Measurements from ENCODE around the gene CBLB.

The CBLB gene

GRCh38 chr3:105678017-105678416 is 190.8 kb downstream of the CBLB start:
- no peak for DNase-seq

DNA sequence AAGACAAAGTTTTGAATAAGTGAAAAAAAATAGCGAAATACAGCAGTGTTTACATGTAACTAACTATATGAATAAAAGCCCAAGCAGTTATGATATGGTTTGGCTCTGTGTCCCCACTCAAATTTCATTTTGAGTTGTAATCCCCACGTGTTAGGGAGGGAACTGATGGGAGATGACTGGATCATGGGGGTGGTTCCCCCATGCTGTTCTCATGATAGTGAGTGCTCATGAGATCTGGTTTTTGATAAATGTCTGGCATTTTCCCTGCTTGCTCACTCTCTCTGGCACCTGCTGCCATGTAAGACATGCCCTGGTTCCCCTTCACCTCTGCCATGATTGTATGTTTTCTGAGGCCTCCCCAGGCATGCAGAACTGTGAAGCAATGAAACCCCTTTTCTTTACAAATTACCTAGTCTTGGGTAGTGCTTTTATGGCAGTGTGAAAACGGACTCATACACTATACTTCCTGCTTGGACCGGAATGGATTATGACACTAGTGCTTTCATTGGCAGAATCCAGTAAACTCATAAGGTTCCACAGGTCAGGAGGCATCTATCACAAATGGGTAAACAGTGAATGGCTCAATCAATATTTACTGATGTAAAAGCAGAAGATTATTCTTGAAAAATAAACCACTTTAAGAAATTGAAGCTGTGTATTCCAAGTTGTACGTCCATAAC is 192.1 kb downstream of the CBLB start:
- no peak for DNase-seq

DNA sequence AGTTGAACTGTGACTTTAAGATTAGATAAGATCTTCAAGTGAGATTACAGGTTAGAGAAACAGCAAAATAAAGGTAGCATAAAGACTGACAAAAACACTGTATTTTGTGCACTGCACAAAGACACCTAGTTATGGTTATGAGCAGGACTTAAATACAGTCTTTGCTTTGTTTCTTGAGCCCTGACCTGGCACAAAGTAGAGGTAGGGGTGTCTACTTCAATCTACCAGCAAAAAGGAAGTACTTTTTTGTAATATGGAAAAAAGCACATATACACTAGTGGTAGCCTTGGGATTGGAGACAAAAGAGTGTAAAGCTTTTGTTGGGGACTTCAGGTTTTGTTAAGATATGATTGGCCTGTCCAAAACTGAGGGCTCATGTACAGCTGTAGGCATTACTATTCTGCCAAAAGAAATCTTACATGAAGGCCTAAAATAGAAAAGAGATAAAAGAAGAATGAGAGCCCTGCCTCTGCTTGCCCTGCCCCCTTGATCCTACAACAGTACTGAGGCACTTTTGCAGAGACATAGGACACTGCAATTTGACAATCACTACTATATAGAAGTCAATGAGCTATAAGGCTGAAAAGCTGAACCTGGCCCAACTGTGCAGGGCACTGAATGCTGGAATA is 194.3 kb downstream of the CBLB start:
- DNase-seq, result no peak

DNA sequence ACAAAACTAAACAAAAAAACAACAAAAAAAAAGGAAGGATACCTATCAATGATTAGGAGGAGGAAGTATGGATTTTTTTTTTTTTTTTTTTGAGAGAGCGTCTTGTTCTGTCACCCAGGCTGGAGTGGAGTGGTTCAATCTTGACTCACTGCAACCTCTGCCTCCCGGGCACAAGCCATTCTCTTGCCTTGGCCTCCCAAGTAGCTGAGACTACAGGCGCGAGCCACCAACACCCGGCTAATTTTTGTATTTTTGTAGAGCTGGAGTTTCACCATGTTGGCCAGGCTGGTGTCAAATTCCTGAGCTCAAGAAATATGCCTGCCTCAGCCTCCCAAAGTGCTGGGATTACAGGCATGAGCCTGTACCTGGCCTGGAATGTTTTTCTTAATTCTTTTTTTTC is 195.8 kb downstream of the CBLB start:
- DNase-seq, result no peak

DNA sequence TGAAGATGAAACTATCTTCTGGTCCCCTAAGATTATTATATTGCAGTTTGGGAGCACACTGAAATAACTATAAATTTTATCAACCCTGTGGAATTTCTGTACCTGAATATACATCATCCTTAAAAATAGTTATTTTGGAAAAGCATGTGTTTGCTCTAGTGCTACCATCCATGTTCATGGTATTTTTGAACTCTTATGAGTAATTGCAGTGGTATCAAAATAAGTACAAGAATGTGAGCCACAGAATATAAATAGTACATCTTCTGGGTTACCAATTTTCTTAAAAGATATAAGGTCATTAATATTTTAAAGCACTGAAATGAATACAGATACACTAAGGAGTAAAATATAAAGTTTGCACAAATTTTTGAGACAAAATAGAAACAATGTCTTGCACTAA is 206.5 kb downstream of the CBLB start:
- DNase-seq, result no peak

- no peak for DNase-seq
Observed at GRCh38 chr3:105661461-105661860, 207.4 kb downstream of the CBLB start.

GRCh38 chr3:105656651-105657504 is 211.9 kb downstream of the CBLB start:
- no peak for DNase-seq

DNA sequence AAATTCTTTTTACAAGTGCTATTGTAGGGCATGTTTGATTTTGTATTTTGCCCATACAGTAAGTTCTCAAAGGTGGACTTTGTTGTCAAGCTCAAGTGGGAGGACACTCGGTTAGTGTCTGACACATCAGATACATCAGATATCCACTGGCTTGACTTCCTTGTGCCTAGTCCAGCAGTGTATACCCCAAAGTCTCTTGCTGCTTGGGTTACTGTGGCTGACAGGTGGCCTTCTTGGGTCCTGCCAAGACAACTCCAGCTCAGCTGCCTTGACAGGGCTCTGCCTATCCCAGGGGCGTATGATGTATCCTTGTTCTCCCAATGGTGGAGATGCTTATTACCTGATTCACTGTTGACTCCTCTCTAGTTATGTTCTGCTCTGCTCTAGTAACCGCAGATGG is 214.9 kb downstream of the CBLB start:
- no peak for DNase-seq

GRCh38 chr3:105653166-105653565 is 215.6 kb downstream of the CBLB start:
- no peak for DNase-seq

GRCh38 chr3:105649480-105649879 is 219.3 kb downstream of the CBLB start:
- DNase-seq, result no peak

- DNase-seq, result peak; percentile 56
Observed at GRCh38 chr3:105647047-105647446, 221.8 kb downstream of the CBLB start.

DNA sequence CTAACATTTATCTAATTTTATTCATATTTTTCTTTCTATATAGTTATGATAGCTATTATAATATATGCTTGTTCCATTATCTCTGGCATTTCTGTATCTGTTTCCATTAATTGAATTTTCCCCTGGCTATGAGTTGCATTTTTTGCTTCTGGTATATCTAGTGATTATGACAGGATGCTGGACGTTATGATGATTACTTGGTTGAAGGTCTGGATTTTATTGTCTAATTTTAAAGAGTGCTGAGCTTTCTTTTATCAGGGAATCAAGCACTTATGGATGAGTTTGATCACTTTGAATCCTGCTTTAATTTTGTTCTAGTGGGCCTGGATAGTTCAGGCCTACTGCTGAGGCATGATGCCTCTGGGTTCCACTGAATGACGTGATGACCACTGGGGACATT is 229.7 kb downstream of the CBLB start:
- no peak for DNase-seq

DNA sequence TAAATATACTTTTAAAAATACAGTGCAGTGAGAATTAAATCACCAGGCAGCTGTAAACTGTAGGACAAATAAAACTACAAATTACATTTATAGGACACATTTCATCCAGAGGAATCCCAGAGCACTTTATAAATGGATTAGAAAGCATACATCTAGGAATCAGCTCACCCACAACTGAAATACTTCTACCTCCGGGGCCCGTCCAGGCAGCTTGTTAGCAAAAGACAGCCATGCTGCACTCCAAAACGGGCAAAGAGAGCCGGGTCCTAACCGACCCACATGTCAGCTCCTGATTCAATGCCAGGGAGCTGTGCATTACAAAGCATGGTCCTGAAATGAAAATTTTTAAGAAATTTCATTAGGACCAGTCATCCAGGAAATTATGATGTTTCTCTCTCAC is 234.1 kb downstream of the CBLB start:
- DNase-seq, result no peak

GRCh38 chr3:105629718-105630117 is 239.1 kb downstream of the CBLB start:
- no peak for DNase-seq

DNA sequence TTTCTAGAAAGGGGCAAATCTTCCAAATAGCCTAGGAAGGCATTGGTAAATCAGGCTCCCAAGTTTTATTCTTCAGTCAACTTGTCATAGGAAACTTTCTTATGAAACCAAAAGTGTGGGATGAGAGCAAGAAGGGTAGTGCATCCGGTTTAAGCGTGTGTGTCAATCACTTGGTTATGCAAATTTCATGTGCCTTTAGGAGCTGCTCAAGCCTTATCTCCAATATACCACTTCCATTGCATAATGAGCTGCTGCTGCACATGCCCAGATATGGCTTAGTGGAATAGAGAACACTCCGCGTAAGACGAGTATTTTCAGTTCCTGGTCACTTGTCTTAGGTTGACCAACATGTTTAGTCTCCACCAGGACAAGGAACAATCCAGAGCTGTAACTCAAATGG is 242.1 kb downstream of the CBLB start:
- no peak for DNase-seq

DNA sequence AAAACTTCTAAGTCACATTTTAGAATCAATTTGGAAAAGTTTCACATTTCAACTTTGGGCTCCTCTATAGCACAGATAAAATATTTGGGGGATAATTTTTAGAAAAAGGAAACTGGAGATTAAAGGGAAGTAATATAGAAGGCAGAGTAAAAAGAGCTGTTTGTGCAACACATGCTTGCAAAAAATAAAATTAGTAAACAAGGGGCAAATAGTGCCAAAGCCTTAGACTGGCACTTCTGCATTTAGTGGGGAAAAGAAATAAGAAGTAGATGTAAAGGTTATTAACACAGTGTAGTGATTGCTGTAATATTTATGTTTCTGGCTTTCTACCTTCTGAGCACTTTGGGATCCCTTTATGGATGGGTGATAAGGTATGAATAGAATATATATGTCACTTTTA is 246.6 kb downstream of the CBLB start:
- DNase-seq, result no peak

GRCh38 chr3:105620236-105620635 is 248.6 kb downstream of the CBLB start:
- no peak for DNase-seq

GRCh38 chr3:105619651-105620050 is 249.2 kb downstream of the CBLB start:
- no peak for DNase-seq

DNA sequence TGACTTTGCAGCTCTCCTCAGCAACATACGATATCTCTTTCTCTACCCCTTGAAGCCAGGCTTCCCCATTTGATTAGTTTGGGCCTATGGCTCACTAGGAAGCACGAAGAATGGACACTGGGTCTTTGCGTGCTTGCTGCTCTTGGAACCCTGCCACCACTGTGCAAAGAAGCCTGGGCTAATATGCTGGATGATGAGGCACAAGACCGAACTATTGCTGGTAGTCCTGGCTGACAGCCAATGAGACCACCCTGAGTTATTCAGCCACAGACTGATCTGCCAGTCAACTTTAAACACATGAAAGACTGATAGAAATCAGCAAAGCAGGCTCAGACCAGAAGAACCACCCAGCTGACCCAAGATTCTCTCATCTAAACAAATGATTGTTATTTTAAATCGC is 250.3 kb downstream of the CBLB start:
- no peak for DNase-seq

DNA sequence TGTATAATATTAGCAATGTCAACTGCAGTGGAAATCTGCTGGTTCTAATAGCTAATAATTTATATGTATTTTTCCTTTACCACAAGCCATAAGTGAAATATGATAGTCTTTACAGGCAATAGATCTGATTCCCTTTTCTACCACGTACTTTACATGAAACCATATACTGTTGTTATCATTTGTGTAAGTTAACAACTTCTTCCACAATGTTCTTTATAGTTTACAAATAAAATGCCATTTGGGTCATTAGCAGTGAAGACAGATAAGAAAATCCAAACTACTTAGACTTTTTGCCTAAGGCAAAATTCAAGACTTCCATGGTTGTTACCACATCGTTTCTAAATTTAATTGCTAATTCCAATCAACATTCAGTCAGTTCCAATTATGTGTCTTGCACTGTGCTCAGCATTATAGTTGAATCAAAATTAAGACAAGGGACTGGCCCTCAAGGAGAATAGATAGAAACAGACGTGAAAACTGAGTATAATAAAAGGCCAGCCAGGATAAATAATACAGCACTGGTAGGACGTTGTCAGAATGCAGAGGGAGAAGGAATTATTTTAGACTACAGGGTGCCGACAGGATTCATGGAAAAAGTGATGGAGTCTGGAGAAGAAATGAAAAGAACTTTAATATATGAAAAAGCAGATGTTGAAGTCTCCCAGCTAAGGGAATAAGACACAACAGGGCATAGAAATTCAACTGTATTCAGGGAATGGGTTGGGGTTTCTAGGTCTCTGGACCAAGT is 252.3 kb downstream of the CBLB start:
- no peak for DNase-seq

DNA sequence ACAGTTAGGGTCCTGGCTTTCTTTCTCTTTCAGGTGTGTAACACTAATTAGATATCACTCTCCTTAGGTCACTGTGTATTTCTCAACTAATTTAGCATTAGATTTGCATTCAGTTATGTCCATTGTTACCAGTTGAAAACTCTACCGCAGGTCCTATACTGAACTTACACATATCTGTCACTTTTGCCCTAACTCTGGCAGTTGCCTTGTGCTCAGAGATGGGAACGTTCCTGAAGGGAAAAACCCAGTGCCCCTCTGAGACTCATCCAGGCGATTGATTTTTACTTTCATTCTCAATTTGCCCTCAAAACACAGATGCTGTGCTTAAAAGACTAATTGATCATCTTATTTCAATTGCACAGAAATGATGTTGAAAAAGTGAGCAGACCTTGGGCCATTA is 253.0 kb downstream of the CBLB start:
- no peak for DNase-seq

DNA sequence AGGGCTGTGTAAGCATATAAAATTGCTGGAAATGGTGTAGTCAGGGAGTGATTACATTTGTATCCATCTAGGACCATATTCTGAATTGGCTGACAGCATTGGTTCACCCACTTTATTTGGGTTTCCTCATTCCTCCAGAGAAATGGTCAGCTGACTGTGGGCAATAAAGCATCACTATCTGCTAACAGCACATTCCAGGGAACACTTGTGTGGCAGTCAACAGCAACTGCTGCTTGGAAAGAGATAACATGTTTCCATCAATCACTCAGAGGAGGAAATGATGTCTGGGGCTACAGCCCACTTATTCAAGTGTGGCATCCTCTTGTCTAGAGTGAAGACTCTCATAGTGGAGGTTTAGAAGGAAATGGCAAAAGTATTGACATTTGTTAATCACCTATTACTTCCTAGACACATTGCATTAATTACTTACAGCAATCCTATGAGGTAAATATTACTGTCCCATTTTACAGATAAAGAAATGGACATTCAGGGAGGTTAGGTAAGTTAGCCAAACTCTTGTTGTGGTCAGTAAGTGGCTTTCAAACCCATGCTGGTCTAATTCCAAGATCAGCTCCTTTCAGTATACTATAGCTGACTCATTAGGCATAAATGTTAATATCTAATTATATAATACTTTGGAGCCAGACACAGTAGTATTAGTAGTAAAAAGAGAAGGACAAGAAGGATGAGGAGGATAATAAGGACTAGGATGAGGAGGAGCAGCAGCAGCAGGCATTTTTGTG is 254.4 kb downstream of the CBLB start:
- DNase-seq, result no peak

- no peak for DNase-seq
Observed at GRCh38 chr3:105613120-105613519, 255.7 kb downstream of the CBLB start.

All from amniotic stem cell (primary cell).